K562 (cell line): ENCODE results near the gene FKBP1B. TPM values are rescaled to one million over a fixed set of nuclear protein-coding genes. Genes with fewer than 3 reads are reported as not detected.
A peak's percentile ranks its signal among the peaks of the same experiment; 100 is the strongest.

ENCODE experiments used
- CREB1 ChIP-seq, 2 experiments: sonication (generic) in 1 of 2; formaldehyde crosslinking in 1 of 2; IDR thresholded peaks; 2 replicates each; pipeline versions ENCODE4 v1.6.1 to v1.8.0; 2012 to 2022; ENCODE audit warnings: inconsistent platforms in 1 of 2, mild to moderate bottlenecking in 1 of 2, missing genetic modification reagents in 1 of 2, moderate library complexity in 1 of 2
- CREM ChIP-seq: IDR thresholded peaks from 2 replicates; pipeline ENCODE4 v1.6.1; 2014; ENCODE audit warnings: antibody characterized with exemption, low read depth
- KAT7 ChIP-seq: sonication (generic); formaldehyde crosslinking; IDR thresholded peaks from 2 replicates; pipeline ENCODE4 v1.8.0; 2022; ENCODE audit warnings: missing genetic modification reagents, mild to moderate bottlenecking, borderline replicate concordance
- NR2C1 ChIP-seq, 2 experiments: fragments of 450-650 bp; IDR thresholded peaks; 2 replicates each; pipeline ENCODE4 v1.6.1; 2017; ENCODE audit warnings: mild to moderate bottlenecking in 2 of 2, antibody characterized with exemption in 1 of 2, inconsistent platforms in 1 of 2, missing compliant biosample characterization in 1 of 2, missing genetic modification characterization in 1 of 2
- NUFIP1 ChIP-seq: fragments of 450-650 bp; IDR thresholded peaks from 2 replicates; pipeline ENCODE4 v1.6.1; 2018; ENCODE audit not compliant: partially characterized antibody
- RB1 ChIP-seq: fragments of 450-650 bp; IDR thresholded peaks from 2 replicates; pipeline ENCODE4 v1.6.1; 2017; ENCODE audit warnings: low read depth, mild to moderate bottlenecking
- RBM15 ChIP-seq: fragments of 200-400 bp; formaldehyde crosslinking; IDR thresholded peaks from 2 replicates; pipeline ENCODE4 v1.6.1; 2018; ENCODE audit warnings: mild to moderate bottlenecking, low read length, moderate library complexity; ENCODE audit not compliant: insufficient read depth
- SAP30 ChIP-seq: fragments of 200-600 bp; sonication (generic); IDR thresholded peaks from 2 replicates; pipeline ENCODE4 v1.6.1; 2012; ENCODE audit warnings: borderline replicate concordance, low read depth, mild to moderate bottlenecking, moderate library complexity, low read length, control low read depth, inconsistent platforms; ENCODE audit not compliant: insufficient read depth, poor library complexity, severe bottlenecking
- SIN3A ChIP-seq, 2 experiments: fragments of 150-350 bp in 1 of 2; IDR thresholded peaks; 2 replicates each; pipeline ENCODE4 v1.6.1; 2011 to 2016; ENCODE audit warnings: borderline replicate concordance in 2 of 2, low read depth in 2 of 2, low read length in 2 of 2, mild to moderate bottlenecking in 2 of 2, moderate library complexity in 2 of 2; ENCODE audit not compliant: control insufficient read depth in 1 of 2
- XRCC5 ChIP-seq: fragments of 200-400 bp; formaldehyde crosslinking; IDR thresholded peaks from 2 replicates; pipeline ENCODE4 v1.6.1; 2017; ENCODE audit warnings: low read depth, mild to moderate bottlenecking, low read length
- ZBED1 ChIP-seq: IDR thresholded peaks from 2 replicates; pipeline ENCODE4 v1.6.1; 2014
- ZNF197 ChIP-seq: fragments of 200-800 bp; sonication (Bioruptor generic); IDR thresholded peaks from 2 replicates; pipeline ENCODE4 v1.6.1; 2016; ENCODE audit warnings: low read depth, missing genetic modification characterization, missing compliant biosample characterization
- polyA plus RNA-seq, 8 experiments: library from polyadenylated mRNA; depleted of rRNA in 4 of 8; stranded (reverse) in 5 of 8; unstranded in 3 of 8; fragments of >200 nt; fragmentation: Nextera tagmentation in 2 of 8; fragmentation: Illumina TruSeq in 1 of 8; extraction: Ambion mirVana in 2 of 8; extraction: Trizol in 1 of 8; gene quantifications; 2 replicates each; pipeline versions ENCODE4 v1.2.1 to v1.2.3, GENCODE V29; 2011 to 2014; ENCODE audit warnings: inconsistent platforms in 1 of 8, missing spikeins in 1 of 8
- total RNA-seq, 7 experiments: library from RNA; depleted of rRNA in 6 of 7; stranded (reverse); fragments of >200 nt in 6 of 7; fragmentation: Illumina TruSeq in 2 of 7; extraction: Trizol in 2 of 7; gene quantifications; 2 replicates each; pipeline versions ENCODE4 v1.2.1 to v1.2.3, GENCODE V29; 2011 to 2021; ENCODE audit warnings: low replicate concordance in 1 of 7
- TF ChIP-seq, protein P1 (sequence below), 2 experiments: fragments of 450-650 bp; IDR thresholded peaks; 2 replicates each; pipeline ENCODE4 v1.6.1; 2016; ENCODE audit warnings: mild to moderate bottlenecking in 2 of 2, borderline replicate concordance in 1 of 2, low read depth in 1 of 2, moderate library complexity in 1 of 2
- TF ChIP-seq, protein P2 (sequence below): fragments of 150-350 bp; conservative IDR thresholded peaks from 2 replicates; pipeline ENCODE4 v1.6.1; 2014; ENCODE audit warnings: low read length

The FKBP1B gene
- total and polyA plus RNA-seq, 9 of the 15 experiments (the other 6 are each of a cell fraction or from before 2014, with no cell fraction given), result 0.58 to 9.4 (median 1.6) TPM

GRCh38 chr2:24075915-24076848, 26.6 kb downstream of the FKBP1B start, which contains the start of gene SF3B6 (continued):
- peak; percentile 86 for TF ChIP-seq RB1
- TF ChIP-seq KAT7 (CRISPR knock-in tag), result 0 out of 2 replicates have a peak, but pooled peaks have one; percentile 50
- TF ChIP-seq ZBED1, result peak; percentile 75; the same call in 1 of the 2 replicates
- peak; percentile 96 for TF ChIP-seq XRCC5
- TF ChIP-seq NR2C1 (IDR thresholded peaks at IDR 0.05), result peak; percentile 97
- TF ChIP-seq NR2C1 (tag; IDR thresholded peaks at IDR 0.05), result peak; percentile 99
- TF ChIP-seq ZNF197 (CRISPR knock-in tag), result 0 out of 2 replicates have a peak, but pooled peaks have one; percentile 23
- TF ChIP-seq RBM15, result no peak
- TF ChIP-seq NUFIP1, result no peak
- TF ChIP-seq CREM, result peak; percentile 99
- peak; percentile 88 for TF ChIP-seq SAP30
- TF ChIP-seq, protein P1, sequence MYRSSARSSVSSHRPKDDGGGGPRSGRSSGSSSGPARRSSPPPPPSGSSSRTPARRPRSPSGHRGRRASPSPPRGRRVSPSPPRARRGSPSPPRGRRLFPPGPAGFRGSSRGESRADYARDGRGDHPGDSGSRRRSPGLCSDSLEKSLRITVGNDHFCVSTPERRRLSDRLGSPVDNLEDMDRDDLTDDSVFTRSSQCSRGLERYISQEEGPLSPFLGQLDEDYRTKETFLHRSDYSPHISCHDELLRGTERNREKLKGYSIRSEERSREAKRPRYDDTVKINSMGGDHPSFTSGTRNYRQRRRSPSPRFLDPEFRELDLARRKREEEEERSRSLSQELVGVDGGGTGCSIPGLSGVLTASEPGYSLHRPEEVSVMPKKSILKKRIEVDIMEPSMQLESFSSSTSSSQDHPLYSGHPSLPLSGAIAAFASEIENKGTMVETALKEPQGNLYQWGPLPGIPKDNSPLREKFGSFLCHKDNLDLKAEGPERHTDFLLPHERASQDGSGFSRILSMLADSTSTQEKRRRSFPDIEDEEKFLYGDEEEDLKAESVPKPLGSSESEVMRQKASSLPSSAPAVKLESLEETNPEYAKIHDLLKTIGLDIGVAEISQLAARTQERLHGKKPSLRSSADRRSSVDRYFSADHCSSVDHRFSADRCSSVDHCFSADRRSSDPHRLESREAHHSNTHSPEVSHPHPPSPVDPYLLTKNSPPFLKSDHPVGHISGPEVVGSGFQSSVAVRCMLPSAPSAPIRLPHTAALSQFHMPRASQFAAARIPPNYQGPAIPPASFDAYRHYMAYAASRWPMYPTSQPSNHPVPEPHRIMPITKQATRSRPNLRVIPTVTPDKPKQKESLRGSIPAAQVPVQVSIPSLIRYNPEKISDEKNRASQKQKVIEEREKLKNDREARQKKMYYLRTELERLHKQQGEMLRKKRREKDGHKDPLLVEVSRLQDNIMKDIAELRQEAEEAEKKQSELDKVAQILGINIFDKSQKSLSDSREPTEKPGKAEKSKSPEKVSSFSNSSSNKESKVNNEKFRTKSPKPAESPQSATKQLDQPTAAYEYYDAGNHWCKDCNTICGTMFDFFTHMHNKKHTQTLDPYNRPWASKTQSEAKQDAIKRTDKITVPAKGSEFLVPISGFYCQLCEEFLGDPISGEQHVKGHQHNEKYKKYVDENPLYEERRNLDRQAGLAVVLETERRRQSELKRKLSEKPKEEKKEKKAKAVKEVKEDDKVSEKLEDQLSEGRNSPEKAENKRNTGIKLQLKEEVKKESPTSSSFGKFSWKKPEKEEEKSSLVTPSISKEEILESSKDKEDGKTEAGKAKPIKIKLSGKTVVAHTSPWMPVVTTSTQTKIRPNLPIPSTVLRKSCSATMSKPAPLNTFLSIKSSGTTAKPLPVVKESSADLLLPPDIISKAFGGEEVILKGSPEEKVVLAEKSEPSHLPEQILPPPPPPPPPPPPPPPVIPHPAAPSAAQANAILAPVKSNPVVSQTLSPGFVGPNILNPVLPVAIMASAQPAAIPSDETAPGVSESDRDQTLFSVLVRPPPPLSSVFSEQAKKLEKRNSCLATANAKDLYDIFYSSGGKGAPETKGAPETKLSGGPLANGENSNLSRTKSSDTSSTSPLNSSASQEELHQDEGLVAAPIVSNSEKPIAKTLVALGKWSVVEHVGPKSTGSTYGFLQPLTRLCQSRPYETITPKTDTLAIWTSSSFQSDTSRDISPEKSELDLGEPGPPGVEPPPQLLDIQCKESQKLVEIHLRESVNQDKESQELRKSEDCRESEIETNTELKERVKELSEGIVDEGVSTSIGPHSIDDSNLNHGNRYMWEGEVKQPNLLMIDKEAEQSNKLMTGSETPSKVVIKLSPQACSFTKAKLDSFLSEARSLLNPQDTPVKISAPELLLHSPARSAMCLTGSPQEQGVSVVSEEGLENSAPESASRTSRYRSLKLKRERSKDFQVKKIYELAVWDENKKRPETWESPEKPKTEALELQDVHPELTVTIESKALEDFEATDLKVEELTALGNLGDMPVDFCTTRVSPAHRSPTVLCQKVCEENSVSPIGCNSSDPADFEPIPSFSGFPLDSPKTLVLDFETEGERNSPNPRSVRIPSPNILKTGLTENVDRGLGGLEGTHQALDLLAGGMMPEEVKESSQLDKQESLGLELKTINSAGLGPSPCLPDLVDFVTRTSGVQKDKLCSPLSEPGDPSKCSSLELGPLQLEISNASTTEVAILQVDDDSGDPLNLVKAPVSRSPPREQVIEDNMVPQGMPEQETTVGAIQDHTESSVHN (IDR thresholded peaks at IDR 0.05; ENCODE audit: borderline replicate concordance in 1 of 2, low read depth in 1 of 2), result no peak; a peak in 1 of 4 replicates
- TF ChIP-seq, protein P2, sequence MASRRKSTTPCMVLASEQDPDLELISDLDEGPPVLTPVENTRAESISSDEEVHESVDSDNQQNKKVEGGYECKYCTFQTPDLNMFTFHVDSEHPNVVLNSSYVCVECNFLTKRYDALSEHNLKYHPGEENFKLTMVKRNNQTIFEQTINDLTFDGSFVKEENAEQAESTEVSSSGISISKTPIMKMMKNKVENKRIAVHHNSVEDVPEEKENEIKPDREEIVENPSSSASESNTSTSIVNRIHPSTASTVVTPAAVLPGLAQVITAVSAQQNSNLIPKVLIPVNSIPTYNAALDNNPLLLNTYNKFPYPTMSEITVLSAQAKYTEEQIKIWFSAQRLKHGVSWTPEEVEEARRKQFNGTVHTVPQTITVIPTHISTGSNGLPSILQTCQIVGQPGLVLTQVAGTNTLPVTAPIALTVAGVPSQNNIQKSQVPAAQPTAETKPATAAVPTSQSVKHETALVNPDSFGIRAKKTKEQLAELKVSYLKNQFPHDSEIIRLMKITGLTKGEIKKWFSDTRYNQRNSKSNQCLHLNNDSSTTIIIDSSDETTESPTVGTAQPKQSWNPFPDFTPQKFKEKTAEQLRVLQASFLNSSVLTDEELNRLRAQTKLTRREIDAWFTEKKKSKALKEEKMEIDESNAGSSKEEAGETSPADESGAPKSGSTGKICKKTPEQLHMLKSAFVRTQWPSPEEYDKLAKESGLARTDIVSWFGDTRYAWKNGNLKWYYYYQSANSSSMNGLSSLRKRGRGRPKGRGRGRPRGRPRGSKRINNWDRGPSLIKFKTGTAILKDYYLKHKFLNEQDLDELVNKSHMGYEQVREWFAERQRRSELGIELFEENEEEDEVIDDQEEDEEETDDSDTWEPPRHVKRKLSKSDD, result peak; percentile 78; the same call in 1 of the 2 replicates
- 0 out of 4 replicates have a peak, but pooled peaks of 1 of the 2 experiments have one; percentile 63 for TF ChIP-seq SIN3A (IDR thresholded peaks at IDR 0.05; ENCODE audit: borderline replicate concordance in 2 of 2, control insufficient read depth in 1 of 2, low read depth in 2 of 2, low read length in 2 of 2)
- peak; percentile 96 for TF ChIP-seq CREB1 (IDR thresholded peaks at IDR 0.05)
- TF ChIP-seq CREB1 (CRISPR knock-in tag; IDR thresholded peaks at IDR 0.05), result peak; percentile 98
